ENCODE measurements around the gene OR8D1.

The OR8D1 gene

DNA sequence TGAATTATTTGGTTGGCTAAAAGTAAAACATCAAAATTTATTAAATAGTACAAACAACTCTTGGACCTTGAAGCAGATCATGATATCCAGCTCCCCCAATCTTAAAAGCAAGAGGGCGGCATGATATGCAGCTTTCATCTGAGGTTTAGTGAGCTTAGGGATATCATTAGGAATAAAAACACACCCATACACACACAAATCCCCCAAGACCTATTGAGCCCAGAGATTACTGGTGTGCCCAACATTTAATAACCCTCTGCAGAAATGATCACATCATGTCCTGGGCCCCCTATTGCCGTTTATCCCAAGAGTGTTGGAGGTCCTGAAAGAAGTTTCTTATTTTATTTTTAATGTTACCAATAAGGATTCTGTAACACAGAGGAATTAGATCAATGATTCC is at the start of gene OR8D1:
TSS of gene OR8D1 (minus strand) at position 101 of the 400 bp plus-strand sequence. CDS start 3,183 bp downstream, outside the sequence.
- DNase-seq, result no peak

DNA sequence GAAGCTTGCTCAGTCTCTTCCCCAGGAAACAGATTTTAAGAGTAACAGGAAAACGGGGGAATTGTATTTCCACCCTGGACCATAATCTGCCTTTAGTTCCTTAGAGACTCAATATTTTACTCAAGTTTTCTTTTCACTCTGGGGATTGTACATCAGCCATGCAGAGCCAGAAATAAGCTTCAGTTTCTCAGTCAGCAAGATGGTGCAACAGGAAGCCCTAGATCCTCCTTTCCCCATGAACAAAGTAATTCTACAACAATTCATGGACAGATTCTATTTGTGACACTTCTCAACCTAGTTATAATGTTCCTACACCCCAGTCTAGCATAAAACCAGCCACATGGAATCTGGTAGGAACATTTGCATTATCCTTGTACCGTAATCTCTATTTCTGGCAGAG is 45.8 kb upstream of the OR8D1 start:
- DNase-seq, result no peak

- no peak for DNase-seq
Observed at GRCh38 chr11:124346311-124346955, 32.7 kb upstream of the OR8D1 start.

GRCh38 chr11:124344346-124344745 is 30.6 kb upstream of the OR8D1 start:
- DNase-seq, result no peak

DNA sequence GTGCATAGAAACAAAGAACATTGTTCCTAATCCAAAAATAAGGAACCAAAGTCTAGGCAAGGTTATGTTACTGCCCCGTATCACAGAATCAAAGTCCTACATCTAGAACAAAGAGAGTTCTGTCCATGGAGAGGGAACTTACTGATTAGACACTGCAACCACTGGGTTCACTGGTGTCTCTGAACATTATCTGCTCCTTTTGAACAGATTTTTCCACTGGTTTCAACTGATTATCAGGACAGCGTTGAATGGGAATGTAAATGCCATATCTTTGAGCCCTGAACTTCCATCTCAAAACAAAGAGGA is 26.3 kb upstream of the OR8D1 start:
- DNase-seq, result no peak

DNA sequence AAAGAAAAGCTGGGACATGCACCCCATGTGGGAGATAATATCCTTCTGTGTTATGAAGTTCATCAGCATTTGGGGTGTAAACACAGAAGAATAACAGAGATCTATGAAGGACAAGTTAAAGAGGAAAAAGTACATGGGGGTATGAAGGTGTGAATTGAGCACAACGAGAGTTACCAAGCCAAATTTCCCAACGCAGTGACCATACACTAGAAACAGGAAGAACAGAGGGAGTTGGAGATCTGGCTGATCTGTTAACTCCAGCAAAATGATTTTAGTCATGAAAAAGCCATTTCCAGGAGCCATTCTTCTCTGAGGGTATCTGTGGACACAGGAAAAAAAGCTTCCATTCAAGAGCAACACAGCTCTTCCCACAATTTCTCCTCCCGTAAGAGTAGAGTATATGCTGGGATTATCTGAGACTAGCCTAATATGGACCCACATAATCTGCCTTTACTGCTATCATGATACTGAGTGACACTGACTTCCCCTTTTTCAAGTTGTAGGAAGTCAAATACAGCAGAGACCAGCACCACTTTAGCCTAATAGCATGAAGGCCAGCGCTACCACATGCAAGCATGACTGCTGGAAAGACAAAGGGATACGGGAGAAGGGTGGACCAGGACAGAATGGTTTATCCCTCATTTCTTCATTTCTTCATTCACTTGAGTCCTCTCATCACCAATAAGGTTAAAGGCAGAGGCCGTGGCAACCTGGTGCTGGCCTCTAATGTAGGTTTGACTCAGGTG is 25.8 kb upstream of the OR8D1 start:
- DNase-seq, result no peak

GRCh38 chr11:124331873-124332272 is 18.1 kb upstream of the OR8D1 start:
- no peak for DNase-seq

- DNase-seq, result no peak
Observed at GRCh38 chr11:124329787-124330478, 16.2 kb upstream of the OR8D1 start.

DNA sequence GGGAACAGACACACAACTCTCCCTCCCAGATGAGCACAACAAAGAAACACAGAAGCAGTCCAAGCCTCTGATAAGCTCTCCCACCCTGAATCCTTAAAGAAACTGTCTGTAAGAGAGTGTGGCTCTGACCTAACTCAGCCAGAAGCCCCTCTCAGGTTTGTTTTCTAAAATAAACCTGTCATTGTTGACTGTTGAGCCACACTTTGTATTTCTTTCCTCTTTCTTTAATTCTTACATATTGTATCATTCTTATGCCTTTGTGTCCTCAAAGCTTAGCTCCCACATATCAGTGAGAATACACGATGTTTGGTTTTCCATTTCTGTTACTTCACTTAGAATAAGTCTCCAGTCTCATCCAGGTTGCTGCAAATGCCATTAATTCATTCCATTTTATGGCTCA is 14.0 kb upstream of the OR8D1 start:
- no peak for DNase-seq

DNA sequence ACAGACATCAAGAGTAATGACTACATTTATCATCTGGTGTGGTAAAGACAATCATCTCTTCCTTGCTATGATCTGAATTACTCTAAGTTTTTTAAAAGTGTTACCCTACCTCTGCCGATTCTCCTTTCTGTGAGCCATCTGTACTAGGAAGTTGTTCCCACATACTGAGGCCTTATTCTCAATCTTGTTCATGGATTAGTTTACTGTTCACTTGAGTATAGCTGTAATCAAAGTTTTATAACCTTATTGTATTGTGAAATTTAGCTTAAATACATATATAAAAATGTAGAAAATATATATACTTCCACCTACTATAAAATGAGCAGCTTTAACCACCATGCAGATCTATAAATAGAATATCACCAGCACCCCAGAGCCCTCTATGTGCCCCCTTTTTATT is 8.6 kb upstream of the OR8D1 start:
- DNase-seq, result no peak

DNA sequence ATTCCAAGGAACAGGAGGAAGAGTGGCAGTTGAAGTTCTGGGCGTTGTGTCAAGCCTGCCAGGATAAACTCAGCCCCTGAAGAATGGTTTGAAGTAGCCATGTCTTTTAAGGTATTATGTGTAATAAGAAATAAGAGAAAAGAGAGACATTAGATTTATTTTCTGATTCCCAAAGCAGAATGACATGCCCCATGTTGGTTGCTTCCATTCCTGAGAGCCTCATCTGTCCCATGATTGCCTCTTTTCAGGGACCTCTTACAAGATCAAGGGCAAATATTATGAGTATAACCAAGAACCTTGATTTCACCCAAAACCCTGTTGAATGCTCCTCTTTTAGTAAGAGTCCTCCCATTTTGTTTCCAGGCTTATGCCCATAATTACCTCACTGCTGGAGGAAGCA is 6.3 kb upstream of the OR8D1 start, which contains the start of gene OR8D2:
TSS of gene OR8D2 (minus strand) at position 101 of the 400 bp plus-strand sequence. CDS start at position 101, 0 bp downstream.
- DNase-seq, result no peak

DNA sequence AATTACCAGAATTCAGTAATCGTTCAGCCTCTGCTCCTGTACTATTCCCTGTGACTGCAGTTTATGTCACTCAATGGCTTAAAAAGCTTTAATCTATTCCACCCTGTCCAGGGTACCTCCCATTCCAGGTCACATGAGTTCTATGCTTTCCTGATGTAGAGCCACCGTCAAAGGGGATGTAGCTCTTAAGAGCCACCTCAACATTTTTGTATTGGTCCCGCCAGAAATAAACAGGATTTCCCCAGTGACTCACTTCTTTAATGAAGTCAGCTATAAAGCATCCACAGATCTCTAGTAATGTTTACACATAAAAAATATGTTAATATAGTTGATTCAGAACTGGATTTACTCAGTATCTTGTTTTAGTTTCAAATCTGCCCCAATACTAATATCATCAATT is 1.3 kb upstream of the OR8D1 start:
- DNase-seq, result no peak

DNA sequence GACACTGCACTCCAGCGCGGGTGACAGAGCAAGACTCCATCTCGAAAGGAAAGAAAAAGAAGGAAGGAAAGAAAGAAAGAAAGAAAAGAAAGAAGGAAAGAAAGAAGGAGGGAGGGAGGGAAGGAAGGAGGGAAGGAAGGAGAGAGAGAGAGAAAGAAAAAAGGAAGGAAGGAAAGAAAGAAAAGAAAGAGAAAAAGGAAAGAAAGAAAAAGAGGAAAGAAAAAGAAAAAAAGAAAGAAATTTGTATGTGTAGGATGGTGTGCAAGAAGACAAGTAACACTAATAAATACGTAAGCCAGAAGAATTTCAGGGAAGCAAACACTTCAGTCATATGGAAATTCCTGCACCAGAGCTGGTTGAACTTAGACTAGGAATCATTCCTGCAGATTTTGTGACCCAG is 618 bp downstream of the OR8D1 start:
- DNase-seq, result no peak

DNA sequence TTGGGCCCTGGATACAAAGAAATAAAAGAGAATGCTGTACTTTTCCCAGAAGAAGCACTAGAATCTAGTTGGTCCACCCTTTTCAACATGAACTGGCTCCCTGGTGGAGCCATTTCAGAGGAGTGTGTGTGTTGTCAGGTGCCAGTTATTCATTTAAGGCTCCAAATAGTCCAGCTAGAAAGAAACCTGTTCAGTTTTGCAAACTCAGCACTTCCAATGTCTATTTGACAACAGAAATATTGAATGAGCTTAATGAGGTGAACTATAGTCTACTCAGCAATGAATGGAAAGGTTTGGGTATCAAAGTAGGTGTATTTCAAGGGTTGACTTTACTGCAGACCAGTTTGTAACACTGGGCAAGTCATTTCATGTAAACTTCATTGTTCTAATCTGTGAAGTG is 2.1 kb downstream of the OR8D1 start:
- DNase-seq, result no peak

GRCh38 chr11:124311269-124311668 is 2.5 kb downstream of the OR8D1 start:
- DNase-seq, result no peak

GRCh38 chr11:124310721-124311120 is 3.0 kb downstream of the OR8D1 start:
- no peak for DNase-seq

DNA sequence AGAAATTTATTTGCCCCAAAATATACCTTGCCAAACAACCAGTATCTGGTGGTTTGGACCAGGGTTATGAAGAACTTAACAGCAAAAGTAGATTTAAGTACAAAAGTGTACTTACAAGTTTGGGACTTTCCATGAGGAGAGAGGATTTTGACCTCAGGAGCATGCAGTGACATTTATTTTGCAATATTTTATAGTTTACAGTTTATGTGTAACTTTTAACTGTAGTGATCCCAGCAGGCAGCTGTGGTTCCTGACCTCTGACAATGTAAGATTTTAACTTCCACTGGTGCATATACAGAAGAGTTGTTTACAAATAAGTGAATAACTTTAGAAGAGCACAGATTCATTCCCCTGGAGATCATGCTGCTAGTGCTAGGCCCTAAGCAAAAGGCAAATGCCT is 6.7 kb downstream of the OR8D1 start:
- DNase-seq, result no peak

DNA sequence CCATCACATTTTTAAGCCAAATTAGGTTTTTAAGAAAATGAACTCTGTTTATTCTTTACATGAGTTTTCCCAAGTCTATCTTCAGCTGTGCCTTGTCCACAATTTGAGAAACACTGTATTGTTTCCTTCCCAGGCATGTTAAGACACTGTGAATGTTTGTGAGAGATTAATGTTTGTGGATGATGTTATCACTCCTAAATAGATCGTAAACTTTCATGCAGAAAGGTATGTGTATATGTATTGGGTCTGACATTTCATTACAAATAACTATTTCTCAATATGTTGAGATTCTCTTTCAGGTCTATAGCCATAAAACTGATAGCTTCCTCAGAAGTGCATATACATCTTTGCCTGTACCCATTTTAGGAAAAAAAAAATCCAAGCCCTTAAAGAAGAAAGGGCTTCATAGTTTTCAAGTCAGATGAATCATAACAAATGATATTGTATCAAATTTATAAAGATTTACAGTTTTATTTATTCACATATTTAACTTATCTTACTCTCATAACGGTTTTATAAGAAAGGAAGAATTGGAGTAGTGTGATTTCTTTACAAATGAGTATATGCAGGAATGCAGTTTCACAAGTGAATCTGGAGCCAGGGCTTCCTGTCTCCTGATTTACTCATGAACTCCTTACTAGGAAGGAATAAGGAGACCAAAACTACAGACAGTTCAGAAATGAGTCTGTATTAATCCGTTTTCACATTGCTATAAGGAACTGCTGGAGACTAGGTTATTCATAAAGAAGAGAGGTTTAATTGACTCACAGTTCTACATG is 11.2 kb downstream of the OR8D1 start:
- no peak for DNase-seq

DNA sequence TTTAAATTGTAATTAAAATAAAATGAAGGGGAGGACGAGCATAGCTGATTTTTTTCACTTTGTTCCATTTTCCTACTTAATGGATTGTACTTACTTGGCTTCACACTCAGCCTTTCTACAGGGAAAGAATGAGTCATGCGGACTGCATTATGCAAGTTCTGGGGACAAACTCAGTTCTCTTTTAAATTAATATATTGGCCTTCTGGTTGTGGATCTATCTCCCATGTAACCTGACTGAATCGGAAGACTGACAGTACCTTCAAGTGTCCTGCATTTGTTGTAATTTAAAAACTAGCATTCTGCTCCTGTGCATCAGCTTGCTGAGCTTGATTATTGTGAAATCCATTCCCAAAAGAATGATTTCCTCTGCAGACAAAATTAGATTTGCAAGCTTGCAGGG is 12.2 kb downstream of the OR8D1 start:
- no peak for DNase-seq

DNA sequence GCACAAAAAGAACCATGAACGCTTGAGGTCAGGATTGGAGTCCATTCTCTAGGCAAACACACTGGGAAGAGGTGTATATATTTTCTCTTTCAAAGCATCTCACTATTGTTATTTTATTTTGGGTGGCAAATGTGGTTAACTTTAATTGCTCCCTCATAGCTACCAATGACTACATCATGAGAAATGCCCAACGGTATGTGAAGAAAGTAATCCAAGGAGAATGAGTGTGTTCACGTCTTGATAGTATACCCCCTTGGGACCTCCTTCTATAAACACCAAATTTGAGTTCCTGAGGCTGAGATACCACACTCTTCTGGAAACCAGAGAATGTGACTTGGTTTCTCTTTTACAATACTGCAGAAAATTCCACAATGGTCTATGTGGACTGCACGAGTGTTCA is 15.8 kb downstream of the OR8D1 start:
- DNase-seq, result no peak

DNA sequence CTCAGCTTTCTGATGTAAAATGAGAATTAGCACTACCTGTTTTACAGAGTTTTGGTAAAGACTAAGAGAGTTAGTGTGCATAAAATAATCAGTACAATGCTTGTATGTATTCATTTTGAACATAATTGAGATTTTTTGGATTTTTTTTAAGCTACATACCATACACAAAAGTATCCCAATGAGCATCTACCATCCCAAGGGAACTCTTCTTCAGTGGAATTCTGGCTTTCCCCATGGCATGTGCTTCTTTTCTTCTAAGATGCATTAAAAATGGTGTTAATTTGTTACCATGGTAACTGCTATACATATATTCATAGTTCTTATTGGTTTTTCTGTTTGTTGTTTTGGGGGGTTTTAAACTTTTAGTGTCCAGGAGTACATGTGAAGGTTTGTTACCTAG is 17.7 kb downstream of the OR8D1 start:
- DNase-seq, result no peak

GRCh38 chr11:124294687-124295086 is 19.1 kb downstream of the OR8D1 start:
- no peak for DNase-seq

- no peak for DNase-seq
Observed at GRCh38 chr11:124285610-124286344, 28.0 kb downstream of the OR8D1 start.

Data from NCI-H187 (cell line).